ENCODE data around the gene PTPRE. TPM values are rescaled to one million over a fixed set of nuclear protein-coding genes. Genes with fewer than 3 reads are reported as not detected.

Gene PTPRE
- total RNA-seq, 1 donor from 2014 or later: 0.21 TPM

GRCh38 chr10:127911218-127911866 lies 4.4 kb downstream of the PTPRE start:
- Mint-ChIP-seq H3K4me1 (peaks cover 28% of the 10 kb centered on the region), H3K36me3 (no peaks in the 10 kb centered on the region), H3K9me3 (no peaks in the 10 kb centered on the region), H3K27ac (no peak overlapping the region), H3K4me3 (no peak overlapping the region), H3K27me3 (ENCODE audit: insufficient read depth, low read depth) (peaks cover 18% of the 10 kb centered on the region)
- Histone ChIP-seq H3K4me1 (peaks cover 5% of the 10 kb centered on the region), H3K4me3 (no peak overlapping the region), H3F3A (ENCODE audit: low read depth) (no peaks in the 10 kb centered on the region), H3K79me2 (ENCODE audit: low read depth) (no peaks in the 10 kb centered on the region), H3K27ac (no peak overlapping the region), H4K20me1 (ENCODE audit: low read depth) (no peaks in the 10 kb centered on the region), H3K27me3 (peaks cover 40% of the 10 kb centered on the region), H2AFZ (replicated peaks) (no peak overlapping the region), H3K9me3 (ENCODE audit: low read depth) (no peaks in the 10 kb centered on the region), H3K9ac (no peak overlapping the region), H3K4me2 (no peak overlapping the region), H3K36me3 (no peaks in the 10 kb centered on the region)
- TF ChIP-seq EZH2phosphoT487 (IDR thresholded peaks at IDR 0.05): no peak
- no peak for TF ChIP-seq EZH2 (IDR thresholded peaks at IDR 0.05)
- TF ChIP-seq, protein P1, sequence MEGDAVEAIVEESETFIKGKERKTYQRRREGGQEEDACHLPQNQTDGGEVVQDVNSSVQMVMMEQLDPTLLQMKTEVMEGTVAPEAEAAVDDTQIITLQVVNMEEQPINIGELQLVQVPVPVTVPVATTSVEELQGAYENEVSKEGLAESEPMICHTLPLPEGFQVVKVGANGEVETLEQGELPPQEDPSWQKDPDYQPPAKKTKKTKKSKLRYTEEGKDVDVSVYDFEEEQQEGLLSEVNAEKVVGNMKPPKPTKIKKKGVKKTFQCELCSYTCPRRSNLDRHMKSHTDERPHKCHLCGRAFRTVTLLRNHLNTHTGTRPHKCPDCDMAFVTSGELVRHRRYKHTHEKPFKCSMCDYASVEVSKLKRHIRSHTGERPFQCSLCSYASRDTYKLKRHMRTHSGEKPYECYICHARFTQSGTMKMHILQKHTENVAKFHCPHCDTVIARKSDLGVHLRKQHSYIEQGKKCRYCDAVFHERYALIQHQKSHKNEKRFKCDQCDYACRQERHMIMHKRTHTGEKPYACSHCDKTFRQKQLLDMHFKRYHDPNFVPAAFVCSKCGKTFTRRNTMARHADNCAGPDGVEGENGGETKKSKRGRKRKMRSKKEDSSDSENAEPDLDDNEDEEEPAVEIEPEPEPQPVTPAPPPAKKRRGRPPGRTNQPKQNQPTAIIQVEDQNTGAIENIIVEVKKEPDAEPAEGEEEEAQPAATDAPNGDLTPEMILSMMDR (IDR thresholded peaks at IDR 0.05): no peak
- DNase-seq (ENCODE audit: low spot score): no peak

- H3K9me3 Mint-ChIP-seq: no peaks in the 10 kb centered on the region
- no peak overlapping the region for H3K27ac Mint-ChIP-seq
- no peak overlapping the region for H3K4me3 ChIP-seq
- no peak overlapping the region for H3K27ac ChIP-seq
- H3K4me1 ChIP-seq: peaks cover 5% of the 10 kb centered on the region
- TF ChIP-seq EZH2 (IDR thresholded peaks at IDR 0.05) (no peak), EZH2phosphoT487 (IDR thresholded peaks at IDR 0.05) (no peak)
- TF ChIP-seq, protein P1 (IDR thresholded peaks at IDR 0.05): no peak
- H3K27me3 Mint-ChIP-seq (ENCODE audit: insufficient read depth, low read depth): peaks cover 14% of the 10 kb centered on the region
- H4K20me1 ChIP-seq (ENCODE audit: low read depth): no peaks in the 10 kb centered on the region
- H3K9me3 ChIP-seq (ENCODE audit: low read depth): no peaks in the 10 kb centered on the region
- no peak overlapping the region for H3K4me2 ChIP-seq
- DNase-seq (ENCODE audit: low spot score): no peak
- H2AFZ ChIP-seq (replicated peaks): no peak overlapping the region
- no peaks in the 10 kb centered on the region for H3K36me3 Mint-ChIP-seq
- H3K4me3 Mint-ChIP-seq: no peak overlapping the region
- H3K36me3 ChIP-seq: no peaks in the 10 kb centered on the region
- H3K27me3 ChIP-seq: peaks cover 36% of the 10 kb centered on the region
- peaks cover 28% of the 10 kb centered on the region for H3K4me1 Mint-ChIP-seq
- no peaks in the 10 kb centered on the region for H3F3A ChIP-seq (ENCODE audit: low read depth)
- no peaks in the 10 kb centered on the region for H3K79me2 ChIP-seq (ENCODE audit: low read depth)
- no peak overlapping the region for H3K9ac ChIP-seq
Measured at GRCh38 chr10:127911867-127912257, 5.0 kb downstream of the PTPRE start.

GRCh38 chr10:127912607-127913367 lies 5.9 kb downstream of the PTPRE start:
- H3K36me3 ChIP-seq: no peaks in the 10 kb centered on the region
- H3K9me3 ChIP-seq (ENCODE audit: low read depth): no peaks in the 10 kb centered on the region
- no peak overlapping the region for H3K9ac ChIP-seq
- no peaks in the 10 kb centered on the region for H4K20me1 ChIP-seq (ENCODE audit: low read depth)
- H3F3A ChIP-seq (ENCODE audit: low read depth): no peaks in the 10 kb centered on the region
- H3K4me1 ChIP-seq: peaks cover 5% of the 10 kb centered on the region
- no peak for DNase-seq (ENCODE audit: low spot score)
- TF ChIP-seq EZH2phosphoT487 (IDR thresholded peaks at IDR 0.05): no peak
- no peaks in the 10 kb centered on the region for H3K79me2 ChIP-seq (ENCODE audit: low read depth)
- no peak overlapping the region for H3K4me3 ChIP-seq
- peaks cover 28% of the 10 kb centered on the region for H3K4me1 Mint-ChIP-seq
- no peak overlapping the region for H3K27ac Mint-ChIP-seq
- peaks cover 27% of the 10 kb centered on the region for H3K27me3 ChIP-seq
- H2AFZ ChIP-seq (replicated peaks): no peak overlapping the region
- peaks cover 18% of the 10 kb centered on the region for H3K27me3 Mint-ChIP-seq (ENCODE audit: insufficient read depth, low read depth)
- H3K4me3 Mint-ChIP-seq: no peak overlapping the region
- no peak overlapping the region for H3K4me2 ChIP-seq
- H3K36me3 Mint-ChIP-seq: no peaks in the 10 kb centered on the region
- H3K9me3 Mint-ChIP-seq: no peaks in the 10 kb centered on the region
- no peak overlapping the region for H3K27ac ChIP-seq

DNA sequence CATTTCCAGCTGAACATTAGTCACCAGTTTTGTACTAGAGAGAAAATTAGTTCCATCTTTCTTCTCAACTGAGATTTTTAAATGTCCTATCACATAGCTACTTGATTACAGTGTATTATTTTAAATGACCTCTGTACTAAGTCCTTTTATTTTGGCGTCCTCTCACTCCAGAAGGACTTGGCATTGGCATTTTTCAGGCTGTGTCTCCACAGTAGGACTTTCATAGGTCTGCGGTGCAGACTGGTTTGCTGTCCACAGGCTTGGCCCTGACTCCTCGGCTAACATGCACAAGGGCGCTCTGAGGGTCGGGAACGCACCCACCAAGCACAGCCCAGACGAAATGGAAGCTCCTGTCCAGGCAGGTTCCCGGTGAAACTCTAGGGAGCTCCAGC lies 6.5 kb downstream of the PTPRE start:
- Histone ChIP-seq H3K27ac (no peak overlapping the region), H3F3A (ENCODE audit: low read depth) (no peaks in the 10 kb centered on the region), H3K4me3 (no peak overlapping the region), H3K36me3 (no peaks in the 10 kb centered on the region), H3K4me2 (no peak overlapping the region), H2AFZ (replicated peaks) (no peak overlapping the region), H3K9ac (no peak overlapping the region), H3K4me1 (peaks cover 5% of the 10 kb centered on the region), H4K20me1 (ENCODE audit: low read depth) (no peaks in the 10 kb centered on the region), H3K79me2 (ENCODE audit: low read depth) (no peaks in the 10 kb centered on the region), H3K27me3 (peaks cover 21% of the 10 kb centered on the region), H3K9me3 (ENCODE audit: low read depth) (no peaks in the 10 kb centered on the region)
- Mint-ChIP-seq H3K27me3 (ENCODE audit: insufficient read depth, low read depth) (peaks cover 18% of the 10 kb centered on the region), H3K27ac (no peak overlapping the region), H3K4me3 (no peak overlapping the region), H3K9me3 (no peaks in the 10 kb centered on the region), H3K36me3 (no peaks in the 10 kb centered on the region), H3K4me1 (peaks cover 24% of the 10 kb centered on the region)
- TF ChIP-seq, protein P1 (IDR thresholded peaks at IDR 0.05): no peak
- TF ChIP-seq EZH2 (IDR thresholded peaks at IDR 0.05): no peak
- no peak for TF ChIP-seq EZH2phosphoT487 (IDR thresholded peaks at IDR 0.05)
- DNase-seq (ENCODE audit: low spot score): no peak

Measured in neural progenitor cell (in vitro differentiated cells).